ENCODE results near the gene TMEM37.

The TMEM37 gene

GRCh38 chr2:119419065-119419464, 12.6 kb upstream of the TMEM37 start:
- no peak for DNase-seq

DNA sequence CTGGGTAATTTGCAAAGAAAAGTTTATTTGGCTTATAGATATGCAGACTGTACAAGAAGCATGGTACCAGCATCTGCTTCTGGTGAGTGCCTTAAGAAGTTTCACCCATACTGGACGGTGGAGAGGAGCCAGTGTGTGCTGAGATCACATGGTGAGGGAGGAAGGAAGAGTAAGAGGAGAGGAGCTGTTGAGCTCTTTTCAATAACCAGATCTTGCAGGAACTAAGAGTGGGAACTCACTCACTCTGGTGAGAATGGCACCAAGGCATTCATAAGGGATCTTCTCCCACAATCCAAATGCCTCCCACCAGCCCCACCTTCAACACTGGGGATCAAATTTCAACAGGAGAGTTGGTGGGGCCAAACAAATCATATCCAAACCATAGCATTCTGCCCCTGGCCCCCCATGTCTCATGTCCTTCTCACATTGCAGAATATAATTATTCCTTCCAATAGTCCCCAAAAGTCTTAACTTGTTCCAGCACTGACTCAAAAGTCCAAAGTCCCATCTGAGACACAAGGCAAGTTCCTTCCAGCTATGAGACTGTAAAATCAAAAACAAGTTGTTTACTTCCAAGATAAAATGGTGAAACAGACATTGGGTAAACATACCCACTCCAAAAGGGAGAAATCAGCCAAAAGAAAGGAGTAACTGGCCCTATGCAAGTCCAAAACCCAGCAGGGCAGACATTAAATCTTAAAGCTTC, 11.7 kb upstream of the TMEM37 start:
- DNase-seq, result no peak

- DNase-seq, result no peak
Observed at GRCh38 chr2:119421304-119421703, 10.3 kb upstream of the TMEM37 start.

DNA sequence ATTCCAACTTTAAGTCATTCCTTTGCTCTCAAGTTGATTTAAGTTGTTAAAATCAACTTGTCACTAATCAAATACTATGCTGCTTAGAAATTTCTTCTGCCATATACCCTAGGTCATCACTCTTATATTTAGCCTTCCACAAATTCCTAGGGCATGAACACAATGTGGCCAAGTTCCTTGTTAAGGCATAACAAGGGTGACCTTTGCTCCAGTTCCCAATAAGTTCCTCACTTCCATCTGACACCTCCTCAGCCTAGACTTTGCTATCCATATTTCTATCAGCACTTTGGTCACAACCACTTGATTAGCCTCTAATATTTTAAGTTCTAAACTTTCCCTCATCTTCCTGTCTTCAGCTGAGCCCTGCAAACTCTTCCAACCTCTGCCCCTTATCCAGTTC, 9.9 kb upstream of the TMEM37 start:
- DNase-seq, result no peak

DNA sequence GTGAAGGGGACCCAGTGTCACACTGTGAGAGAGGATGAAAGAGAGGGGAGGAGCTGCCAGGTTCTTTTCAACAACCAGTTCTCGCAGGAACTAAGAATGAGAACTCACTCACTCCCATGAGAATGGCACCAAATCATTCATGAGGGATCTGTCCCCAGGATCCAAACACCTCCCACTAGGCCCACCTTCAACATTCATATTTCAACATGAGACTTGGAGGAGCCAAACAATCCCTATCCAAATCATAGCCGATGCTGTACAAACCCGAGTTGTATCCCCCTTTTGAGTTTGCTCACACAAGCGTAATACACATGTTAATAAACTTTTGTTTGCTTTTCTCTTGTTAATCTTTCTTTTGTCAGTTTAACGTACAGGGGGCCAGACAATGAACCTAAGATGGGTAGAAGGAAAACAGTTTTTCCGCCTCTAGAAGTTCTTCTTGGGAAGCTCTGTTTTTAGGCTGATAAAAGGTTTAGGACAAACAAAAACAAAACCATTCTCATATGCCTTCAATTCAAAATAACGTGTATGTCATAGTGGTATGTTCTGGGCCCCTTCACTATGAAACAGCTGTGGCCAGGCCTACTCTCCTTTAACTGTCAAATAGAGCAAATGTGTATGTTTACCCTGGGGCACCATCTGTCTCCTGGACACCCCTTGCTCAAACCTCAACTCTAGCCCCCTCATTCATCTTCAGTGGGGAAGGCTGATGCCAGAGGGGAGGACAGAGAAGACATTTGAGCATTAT, 9.1 kb upstream of the TMEM37 start:
- no peak for DNase-seq

DNA sequence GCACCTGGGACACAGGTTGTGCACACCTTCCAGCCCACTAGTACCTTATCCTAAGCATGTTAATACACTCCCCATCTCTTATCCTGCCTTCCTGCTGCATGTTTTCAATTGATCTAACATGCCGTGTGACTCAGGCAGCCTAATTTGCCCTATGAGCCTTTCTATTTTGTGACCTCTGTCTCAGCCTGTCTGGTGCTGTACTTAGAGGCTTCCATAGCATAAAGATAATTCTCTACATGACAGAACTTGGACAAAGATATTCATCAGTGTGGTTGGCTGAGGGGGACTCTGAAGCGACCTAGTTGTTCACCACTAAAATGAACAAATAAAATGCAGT, 8.6 kb upstream of the TMEM37 start:
- no peak for DNase-seq

DNA sequence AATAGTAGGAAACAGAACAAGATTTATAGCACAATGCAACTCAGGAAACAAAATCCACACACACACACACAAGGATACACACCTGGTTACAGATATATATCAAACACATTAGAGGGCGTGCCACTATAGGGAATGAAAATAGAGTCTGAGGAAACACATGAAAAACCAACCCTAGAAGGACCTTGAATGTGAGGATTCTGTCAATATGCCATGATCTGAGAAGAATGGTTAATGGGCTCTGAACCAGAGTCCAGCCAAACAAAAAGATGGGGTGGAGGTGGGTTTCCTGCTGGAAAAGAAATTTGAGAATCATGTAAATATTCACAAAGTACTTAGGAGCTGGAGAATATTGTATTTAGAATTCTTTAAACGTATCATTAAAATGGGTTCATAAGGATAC, 7.8 kb upstream of the TMEM37 start:
- no peak for DNase-seq

GRCh38 chr2:119424284-119425118, 7.2 kb upstream of the TMEM37 start:
- no peak for DNase-seq

- DNase-seq, result no peak
Observed at GRCh38 chr2:119425119-119425405, 6.6 kb upstream of the TMEM37 start.

- DNase-seq, result peak; percentile 28
Observed at GRCh38 chr2:119425620-119426395, 5.8 kb upstream of the TMEM37 start.

GRCh38 chr2:119426396-119426675, 5.3 kb upstream of the TMEM37 start:
- DNase-seq, result no peak

DNA sequence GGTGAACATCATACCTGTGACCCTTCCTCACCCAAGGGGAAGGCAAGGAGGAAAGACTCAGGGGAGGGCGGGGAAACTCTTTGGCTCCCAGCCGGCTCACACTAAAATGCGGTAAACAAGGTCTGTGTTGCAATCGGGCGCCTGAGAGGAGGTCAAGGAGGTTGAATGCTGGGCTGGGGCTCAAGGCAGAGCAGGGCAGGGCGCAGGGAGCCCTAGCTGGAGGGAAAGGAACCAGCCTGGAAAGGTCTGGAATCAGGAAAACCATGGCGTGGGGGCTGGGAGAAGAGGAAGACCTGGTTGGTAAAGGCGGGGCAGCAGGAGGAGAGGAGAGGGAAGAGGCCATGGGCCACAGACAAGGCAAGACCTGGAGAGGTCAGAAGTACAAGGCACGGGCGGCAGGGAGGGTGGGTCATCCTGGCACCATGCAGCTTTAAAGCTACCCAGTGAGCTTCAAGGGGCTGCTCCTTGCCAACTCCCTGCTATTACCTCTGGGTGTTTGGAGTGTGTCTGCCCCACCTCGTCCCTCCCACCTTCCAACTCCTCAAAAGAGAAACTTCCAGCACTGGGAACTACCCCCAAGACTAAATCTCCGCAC, 4.8 kb upstream of the TMEM37 start:
- peak; percentile 43 for DNase-seq

GRCh38 chr2:119427756-119428155, 3.9 kb upstream of the TMEM37 start:
- no peak for DNase-seq

DNA sequence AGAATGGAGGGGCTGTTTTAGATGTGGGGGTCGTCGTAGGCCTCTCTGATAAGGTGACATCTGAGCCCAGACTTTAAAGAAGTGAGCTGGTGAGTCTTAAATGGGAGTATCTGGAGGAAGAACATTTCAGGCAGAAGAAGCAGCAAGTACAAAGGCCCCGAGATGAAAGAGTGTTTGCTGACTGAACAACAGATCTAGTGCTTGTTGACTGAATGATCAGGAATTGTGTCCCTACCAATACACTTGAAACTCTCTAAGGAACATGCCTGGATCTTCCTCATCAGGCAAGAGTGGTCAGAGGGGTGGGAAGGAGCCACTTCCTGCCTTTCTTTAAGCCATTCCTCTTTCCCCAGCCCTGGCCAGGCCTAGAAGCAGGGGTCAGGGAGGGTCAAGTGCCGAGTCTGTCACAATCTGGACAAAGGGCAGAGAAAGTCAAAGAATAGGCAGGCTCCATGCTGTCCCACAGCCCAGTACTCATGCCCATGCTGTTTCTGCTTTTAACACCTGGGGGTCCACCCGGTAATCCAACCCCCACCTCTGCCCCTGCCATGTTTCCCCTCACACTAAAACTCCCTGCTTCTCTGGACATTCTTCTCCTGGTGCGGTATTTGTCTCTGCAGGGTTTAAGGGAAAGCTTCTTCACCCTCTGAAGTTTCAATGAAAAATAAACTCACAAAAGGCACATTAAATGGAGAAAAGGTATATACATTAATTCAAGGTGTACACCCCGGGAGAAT, 3.0 kb upstream of the TMEM37 start:
- peak; percentile 52 for DNase-seq

DNA sequence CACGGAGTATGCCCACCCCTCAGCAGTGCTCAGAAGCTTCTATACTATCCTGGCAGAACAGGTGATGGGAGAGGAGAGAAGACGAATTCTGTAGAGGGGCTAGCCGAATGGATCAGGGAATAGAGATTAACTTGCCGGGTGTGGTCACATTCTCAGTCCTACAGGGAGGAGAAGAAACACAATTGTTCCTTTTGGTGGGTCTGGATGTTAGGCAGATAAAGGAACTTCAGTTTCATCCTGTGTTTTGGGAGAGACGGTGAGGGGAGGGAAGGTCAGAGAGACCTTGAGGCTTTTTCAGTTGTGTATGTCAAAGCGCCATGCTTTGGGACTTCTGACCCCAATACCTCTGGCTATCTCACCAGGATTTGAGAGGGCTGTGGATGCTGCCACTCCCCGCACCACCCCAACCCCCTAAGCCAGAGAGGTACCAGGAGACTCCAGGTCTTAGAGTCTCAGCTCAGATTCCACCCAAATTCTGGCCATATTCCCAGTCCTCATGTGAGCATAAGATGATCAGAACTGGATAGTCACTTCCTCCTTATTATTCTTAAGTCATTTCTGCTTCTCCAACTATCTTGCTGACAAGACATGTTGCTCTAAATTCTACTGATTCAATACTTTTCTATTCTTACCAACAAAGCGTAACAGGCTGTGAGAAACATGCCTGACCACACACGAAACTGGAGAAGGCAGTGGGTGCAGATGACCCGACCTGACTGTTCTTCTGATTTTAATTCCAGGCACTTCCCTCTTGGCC, 2.3 kb upstream of the TMEM37 start:
- peak; percentile 77 for DNase-seq

GRCh38 chr2:119430023-119430498, 1.6 kb upstream of the TMEM37 start:
- no peak for DNase-seq

DNA sequence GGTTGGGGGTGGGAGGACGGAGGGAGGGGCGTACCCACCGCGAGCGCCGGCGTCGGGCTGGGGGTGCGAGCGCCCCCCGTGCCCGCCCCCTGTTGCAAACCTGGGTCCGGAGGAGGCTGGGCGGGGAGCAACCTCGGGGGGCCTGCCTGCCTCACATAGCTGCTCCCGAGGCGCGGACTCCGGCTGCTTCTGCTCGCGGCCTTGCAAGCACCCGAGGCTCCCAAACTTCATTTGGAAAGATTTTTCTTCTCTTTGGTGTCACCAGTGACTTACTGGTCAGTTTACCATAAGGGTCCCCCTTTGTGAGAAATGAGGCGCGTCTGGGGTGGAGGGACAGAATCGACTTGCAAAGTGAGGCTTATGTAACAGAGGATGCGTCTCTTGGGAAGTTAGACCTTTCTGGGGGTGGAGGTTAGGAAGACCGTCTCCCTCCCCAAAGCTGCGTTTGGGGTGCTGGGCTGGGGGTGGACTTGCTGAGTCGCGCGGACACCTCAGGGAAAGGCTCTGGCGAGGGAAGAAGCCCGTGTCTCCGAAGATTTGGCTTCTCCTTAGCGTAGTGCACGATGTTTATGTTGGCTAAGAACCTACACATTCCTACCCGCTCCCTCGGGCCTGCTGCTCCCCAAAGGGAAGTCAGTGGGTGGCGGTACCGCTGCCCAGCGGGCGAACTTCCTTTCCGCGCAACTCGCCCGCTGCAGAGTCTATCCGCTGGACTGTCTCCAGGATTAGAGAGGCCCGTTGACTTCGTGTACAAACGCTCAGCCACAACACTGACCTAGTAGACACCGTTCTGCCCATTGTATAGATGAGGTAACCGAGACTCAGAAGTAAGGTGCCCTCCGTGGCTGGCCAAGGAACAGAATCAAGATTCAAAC, 559 bp downstream of the TMEM37 start:
- DNase-seq, result peak; percentile 58

DNA sequence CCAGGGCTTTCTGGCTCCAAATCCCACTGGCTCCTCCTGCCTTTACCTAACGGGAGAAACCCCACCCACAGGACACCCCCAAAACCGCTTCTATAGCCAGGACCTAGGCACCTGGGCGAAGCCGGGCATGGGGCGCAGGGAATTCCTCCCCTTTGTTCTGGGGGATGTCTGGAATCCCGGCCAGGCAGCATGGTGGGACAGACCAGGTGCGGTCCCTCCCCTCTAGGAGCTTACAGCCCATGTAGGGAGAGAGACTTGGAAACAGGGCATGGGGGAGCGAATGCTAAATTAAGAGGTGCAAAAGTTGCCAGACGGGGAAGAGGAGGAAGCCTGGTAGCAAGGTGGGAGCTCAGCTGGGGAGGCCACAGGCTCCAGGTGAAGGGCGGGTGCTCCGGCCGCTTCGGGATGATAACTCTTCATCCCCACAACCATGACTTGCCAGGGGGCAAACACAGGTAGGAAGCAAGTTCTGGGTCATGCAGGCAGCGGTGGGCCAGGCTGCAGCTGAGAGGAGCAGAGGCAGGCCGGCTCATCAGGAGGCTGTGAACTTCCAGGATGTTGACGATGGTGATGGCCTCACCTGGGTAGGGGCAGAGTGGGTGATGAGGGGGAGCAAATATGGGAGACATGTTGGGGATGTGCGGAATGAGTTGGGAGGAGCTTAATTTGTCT, 1.3 kb downstream of the TMEM37 start:
- no peak for DNase-seq

DNA sequence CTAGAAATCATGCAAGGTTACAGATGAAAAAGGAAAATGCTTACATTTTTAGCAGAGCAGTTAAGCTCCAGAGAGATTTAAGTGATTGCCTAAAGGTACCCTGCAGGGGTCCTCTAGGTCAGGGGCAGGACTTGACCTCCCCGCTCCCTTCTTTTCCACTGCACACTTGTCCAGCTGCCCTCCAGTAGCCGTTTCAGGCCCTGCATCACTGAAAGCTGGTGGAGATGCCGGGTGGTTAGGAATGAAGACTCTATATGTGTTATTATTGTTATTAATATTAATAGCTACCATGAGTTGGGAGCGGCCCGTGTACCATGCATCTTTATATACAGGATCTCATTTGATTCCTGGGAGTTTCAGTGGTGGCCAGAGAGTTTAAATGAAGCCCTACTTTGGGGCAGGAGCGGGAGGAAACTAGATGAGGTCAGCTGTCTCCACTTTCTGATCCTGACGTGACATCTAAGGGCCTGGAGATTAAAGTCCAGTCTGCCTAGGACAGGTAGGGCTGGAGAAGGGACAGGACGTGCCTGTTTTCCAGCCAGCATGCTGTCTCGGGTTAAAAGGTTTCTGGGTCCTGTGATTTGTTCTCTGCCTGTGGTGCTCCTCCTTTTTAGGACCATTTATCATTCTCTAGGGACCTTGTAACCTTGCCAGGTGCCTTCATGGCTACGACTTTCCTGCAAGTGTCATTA, 2.1 kb downstream of the TMEM37 start:
- no peak for DNase-seq

All from suppressor macrophage treated with lipopolysaccharide for 4 hours (primary cell).